SJSA1 (cell line): ENCODE results near the gene RNF220. TPM values are rescaled to one million over a fixed set of nuclear protein-coding genes. Genes with fewer than 3 reads are reported as not detected.

Experiments used
- DNase-seq, 2 experiments: peaks; one replicate each; pipeline ENCODE4 v3.0.0-alpha.2; 2015 to 2020; ENCODE audit warnings: low spot score in 2 of 2, low read depth in 1 of 2
- H3K27ac ChIP-seq: fragments of 250-450 bp; sonication (Bioruptor Pico); 2 replicates; pipeline ENCODE4 v1.5.1; 2020; ENCODE audit warnings: mild to moderate bottlenecking, moderate library complexity
- H3K27me3 ChIP-seq: fragments of 250-450 bp; sonication (Bioruptor Pico); replicated peaks from 2 replicates; pipeline ENCODE4 v1.5.1; 2020; ENCODE audit warnings: mild to moderate bottlenecking, moderate library complexity
- H3K36me3 ChIP-seq: fragments of 250-450 bp; sonication (Bioruptor Pico); 2 replicates; pipeline ENCODE4 v1.5.1; 2020; ENCODE audit warnings: mild to moderate bottlenecking
- H3K4me1 ChIP-seq: fragments of 250-450 bp; sonication (Bioruptor Pico); replicated peaks from 2 replicates; pipeline ENCODE4 v1.6.1; 2021; ENCODE audit warnings: mild to moderate bottlenecking
- H3K4me3 ChIP-seq: fragments of 250-450 bp; sonication (Bioruptor Pico); 2 replicates; pipeline ENCODE4 v1.5.1; 2020; ENCODE audit warnings: mild to moderate bottlenecking
- H3K9me3 ChIP-seq: fragments of 250-450 bp; sonication (Bioruptor Pico); replicated peaks from 2 replicates; pipeline ENCODE4 v1.5.1; 2020; ENCODE audit warnings: mild to moderate bottlenecking
- total RNA-seq: library from RNA; depleted of rRNA; stranded (reverse); fragments of >200 nt; shearing (Covaris generic); gene quantifications from 2 replicates; pipeline ENCODE4 v1.2.3, GENCODE V29; 2014

Gene RNF220
- total RNA-seq, 1 experiment from 2014 or later, result 70.5 TPM

- no peak overlapping the region for H3K27ac ChIP-seq
- peaks cover 12% of the 10 kb centered on the region for H3K4me1 ChIP-seq
- no peak for DNase-seq
- no peaks in the 10 kb centered on the region for H3K9me3 ChIP-seq
- H3K4me3 ChIP-seq, result no peak overlapping the region
- H3K27me3 ChIP-seq, result no peaks in the 10 kb centered on the region
- H3K36me3 ChIP-seq, result no peaks in the 10 kb centered on the region
Observed at GRCh38 chr1:44678120-44678519, 273.1 kb downstream of the RNF220 start.

GRCh38 chr1:44678626-44679025 is 273.6 kb downstream of the RNF220 start:
- Histone ChIP-seq H3K4me3 (no peak overlapping the region), H3K27ac (no peak overlapping the region), H3K27me3 (no peaks in the 10 kb centered on the region), H3K4me1 (peaks cover 7% of the 10 kb centered on the region), H3K9me3 (no peaks in the 10 kb centered on the region), H3K36me3 (no peaks in the 10 kb centered on the region)
- no peak for DNase-seq

- Histone ChIP-seq H3K36me3 (no peaks in the 10 kb centered on the region), H3K27me3 (0 out of 2 replicates have a peak, but pooled peaks cover 4% of the 10 kb centered on the region), H3K27ac (no peak overlapping the region), H3K9me3 (no peaks in the 10 kb centered on the region), H3K4me3 (no peak overlapping the region), H3K4me1 (peaks cover 5% of the 10 kb centered on the region)
- no peak for DNase-seq
Observed at GRCh38 chr1:44679468-44679867, 274.4 kb downstream of the RNF220 start.

- DNase-seq, result no peak
- H3K4me1 ChIP-seq, result no peaks in the 10 kb centered on the region
- no peak overlapping the region for H3K4me3 ChIP-seq
- H3K36me3 ChIP-seq, result no peaks in the 10 kb centered on the region
- H3K9me3 ChIP-seq, result no peaks in the 10 kb centered on the region
- 0 out of 2 replicates have a peak, but pooled peaks cover 7% of the 10 kb centered on the region for H3K27me3 ChIP-seq
- no peak overlapping the region for H3K27ac ChIP-seq
Observed at GRCh38 chr1:44681905-44682882, 277.1 kb downstream of the RNF220 start.

DNA sequence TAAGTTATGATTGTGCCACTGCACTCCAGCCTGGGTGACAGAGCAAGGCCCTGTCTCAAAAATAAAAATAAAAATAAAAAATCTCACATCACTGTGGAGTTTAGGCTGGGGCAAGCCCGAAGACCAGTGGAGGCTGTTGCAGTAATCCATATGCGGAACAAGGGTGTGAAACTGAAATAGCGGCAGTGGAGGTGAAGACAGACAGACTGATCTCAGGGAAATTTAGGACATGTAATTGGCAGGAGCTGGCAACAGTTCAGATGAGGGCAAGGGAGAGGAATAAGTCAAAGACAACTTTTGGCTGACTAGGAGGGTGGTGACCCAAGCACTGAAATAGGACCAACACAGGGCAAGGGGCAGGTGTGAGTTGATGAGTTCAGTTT is 277.8 kb downstream of the RNF220 start:
- H3K27ac ChIP-seq, result no peak overlapping the region
- H3K36me3 ChIP-seq, result no peaks in the 10 kb centered on the region
- H3K4me3 ChIP-seq, result no peak overlapping the region
- no peaks in the 10 kb centered on the region for H3K9me3 ChIP-seq
- H3K27me3 ChIP-seq, result 0 out of 2 replicates have a peak, but pooled peaks cover 7% of the 10 kb centered on the region
- no peak for DNase-seq
- no peaks in the 10 kb centered on the region for H3K4me1 ChIP-seq

- no peaks in the 10 kb centered on the region for H3K4me1 ChIP-seq
- no peaks in the 10 kb centered on the region for H3K9me3 ChIP-seq
- H3K4me3 ChIP-seq, result no peak overlapping the region
- H3K36me3 ChIP-seq, result no peaks in the 10 kb centered on the region
- no peak for DNase-seq
- H3K27ac ChIP-seq, result no peak overlapping the region
- H3K27me3 ChIP-seq, result peaks cover 12% of the 10 kb centered on the region; the same call in 1 of the 2 replicates
Observed at GRCh38 chr1:44684525-44684924, 279.5 kb downstream of the RNF220 start.

DNA sequence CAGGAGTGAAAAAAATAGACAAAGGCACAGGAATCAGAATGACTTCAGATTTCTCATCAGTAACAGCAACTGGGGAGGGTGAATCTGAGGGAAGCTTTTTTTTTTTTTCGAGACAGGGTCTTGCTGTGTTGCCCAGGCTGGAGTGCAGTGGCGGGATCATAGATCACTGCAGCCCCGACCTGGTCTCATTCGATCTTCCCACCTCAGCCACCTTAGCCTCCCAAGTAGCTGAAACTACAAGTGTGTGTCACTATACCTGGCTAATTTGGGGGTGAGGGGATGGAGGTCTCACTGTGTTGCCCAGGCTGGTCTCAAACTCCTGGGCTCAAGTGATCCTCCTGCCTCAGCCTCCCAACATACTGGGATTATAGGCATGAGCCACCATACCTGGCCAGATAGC is 280.2 kb downstream of the RNF220 start:
- Histone ChIP-seq H3K36me3 (no peaks in the 10 kb centered on the region), H3K27ac (no peak overlapping the region), H3K27me3 (peaks cover 12% of the 10 kb centered on the region; the same call in 1 of the 2 replicates), H3K4me3 (no peak overlapping the region), H3K4me1 (no peaks in the 10 kb centered on the region), H3K9me3 (no peaks in the 10 kb centered on the region)
- no peak for DNase-seq

- Histone ChIP-seq H3K4me1 (no peaks in the 10 kb centered on the region), H3K27me3 (peaks cover 12% of the 10 kb centered on the region; the same call in 1 of the 2 replicates), H3K4me3 (no peak overlapping the region), H3K36me3 (no peaks in the 10 kb centered on the region), H3K27ac (no peak overlapping the region), H3K9me3 (no peaks in the 10 kb centered on the region)
- DNase-seq, result no peak
Observed at GRCh38 chr1:44685881-44686280, 280.8 kb downstream of the RNF220 start.

GRCh38 chr1:44688760-44689446 is 283.8 kb downstream of the RNF220 start:
- H3K4me1 ChIP-seq, result no peaks in the 10 kb centered on the region
- no peak for DNase-seq
- no peaks in the 10 kb centered on the region for H3K36me3 ChIP-seq
- no peaks in the 10 kb centered on the region for H3K9me3 ChIP-seq
- no peak overlapping the region for H3K4me3 ChIP-seq
- H3K27me3 ChIP-seq, result peaks cover 11% of the 10 kb centered on the region; the same call in 1 of the 2 replicates
- no peak overlapping the region for H3K27ac ChIP-seq

- Histone ChIP-seq H3K27me3 (peaks cover 8% of the 10 kb centered on the region; the same call in 1 of the 2 replicates), H3K27ac (no peak overlapping the region), H3K4me3 (no peak overlapping the region), H3K36me3 (no peaks in the 10 kb centered on the region), H3K4me1 (no peaks in the 10 kb centered on the region), H3K9me3 (no peaks in the 10 kb centered on the region)
- DNase-seq, result no peak
Observed at GRCh38 chr1:44689447-44689765, 284.4 kb downstream of the RNF220 start.

DNA sequence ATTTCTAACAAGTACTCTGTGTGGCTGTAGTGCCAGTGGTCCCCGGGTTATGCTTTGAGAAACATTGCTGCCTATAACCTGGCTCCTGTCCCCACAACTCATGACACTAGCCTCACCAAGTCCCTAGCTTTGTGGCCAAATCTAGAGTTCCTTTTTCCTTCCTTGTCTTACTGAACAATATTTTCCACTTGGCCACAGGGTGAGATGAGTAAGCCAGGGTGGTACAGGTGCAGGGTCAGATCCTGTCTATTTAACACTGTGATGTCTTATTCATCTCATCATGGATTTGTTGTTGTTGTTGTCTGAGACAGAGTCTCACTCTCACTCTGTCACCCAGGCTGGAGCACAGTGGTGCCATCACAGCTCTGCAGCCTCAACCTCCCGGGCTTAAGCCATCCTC is 288.1 kb downstream of the RNF220 start:
- H3K27me3 ChIP-seq, result peaks cover 5% of the 10 kb centered on the region; the same call in 1 of the 2 replicates
- no peak for DNase-seq
- H3K9me3 ChIP-seq, result no peaks in the 10 kb centered on the region
- no peaks in the 10 kb centered on the region for H3K4me1 ChIP-seq
- H3K27ac ChIP-seq, result no peak overlapping the region
- no peak overlapping the region for H3K4me3 ChIP-seq
- no peaks in the 10 kb centered on the region for H3K36me3 ChIP-seq

DNA sequence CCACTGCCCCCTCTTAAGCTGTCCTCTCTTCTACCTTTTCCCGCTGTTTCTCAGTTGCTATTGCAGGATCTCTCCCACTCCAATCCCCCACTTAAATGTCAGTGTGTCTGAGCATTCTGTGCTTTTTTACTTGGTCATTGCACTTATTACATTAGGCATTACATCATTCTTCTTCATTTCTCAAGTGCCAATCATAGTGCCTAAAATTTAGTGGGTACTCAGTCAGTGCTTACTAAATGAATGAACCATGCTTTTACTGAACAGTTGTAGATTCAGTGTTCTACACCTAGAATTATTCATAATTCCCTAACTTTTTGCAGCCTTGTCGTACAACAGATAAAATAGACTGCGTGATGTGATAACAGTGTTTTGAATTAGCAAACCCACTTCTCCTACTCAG is 288.8 kb downstream of the RNF220 start:
- DNase-seq, result no peak
- Histone ChIP-seq H3K9me3 (no peaks in the 10 kb centered on the region), H3K27me3 (no peaks in the 10 kb centered on the region), H3K4me1 (no peaks in the 10 kb centered on the region), H3K27ac (no peak overlapping the region), H3K4me3 (no peak overlapping the region), H3K36me3 (no peaks in the 10 kb centered on the region)

GRCh38 chr1:44694863-44695478 is 289.9 kb downstream of the RNF220 start:
- no peak overlapping the region for H3K4me3 ChIP-seq
- H3K36me3 ChIP-seq, result no peaks in the 10 kb centered on the region
- DNase-seq, result no peak
- no peaks in the 10 kb centered on the region for H3K9me3 ChIP-seq
- H3K27me3 ChIP-seq, result no peaks in the 10 kb centered on the region
- no peaks in the 10 kb centered on the region for H3K4me1 ChIP-seq
- no peak overlapping the region for H3K27ac ChIP-seq

DNA sequence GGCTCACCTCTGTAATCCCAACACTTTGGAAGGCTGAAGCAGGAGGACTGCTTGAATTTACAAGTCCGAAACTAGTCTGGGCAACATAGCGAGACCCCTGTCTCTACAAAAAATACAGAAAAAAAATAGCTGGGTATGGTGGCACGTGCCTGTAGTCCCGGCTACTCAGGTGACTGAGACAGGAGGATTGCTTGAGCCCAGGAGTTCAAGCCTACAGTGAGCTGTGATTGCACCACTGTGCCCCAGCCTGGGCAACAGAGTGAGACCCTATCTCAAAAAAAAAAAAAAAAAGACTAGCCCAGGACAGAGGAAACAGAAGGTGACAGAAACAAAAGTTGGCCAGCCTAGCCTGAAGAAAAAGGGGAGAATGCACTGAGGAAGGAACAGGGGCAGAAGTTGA is 290.6 kb downstream of the RNF220 start:
- Histone ChIP-seq H3K4me1 (no peaks in the 10 kb centered on the region), H3K27me3 (no peaks in the 10 kb centered on the region), H3K4me3 (no peak overlapping the region), H3K27ac (no peak overlapping the region), H3K36me3 (no peaks in the 10 kb centered on the region), H3K9me3 (no peaks in the 10 kb centered on the region)
- no peak for DNase-seq
